Activated CD4-positive, alpha-beta memory T cell treated with anti-CD3 and anti-CD28 coated beads for 36 hours (primary cell): ENCODE results near the gene SAMM50. TPM values are rescaled to one million over a fixed set of nuclear protein-coding genes. Genes with fewer than 3 reads are reported as not detected.
A peak's percentile ranks its signal among the peaks of the same experiment; 100 is the strongest.

ENCODE experiments used
- CTCF ChIA-PET: fragments of 350-600 bp; sonication (Branson Sonifier 250); formaldehyde crosslinking; loops from one replicate; lab custom pipeline; 2021; ENCODE audit warnings: antibody characterized with exemption, inconsistent platforms; lab: Charles Lee
- POLR2A ChIA-PET: fragments of 350-600 bp; sonication (Branson Sonifier 250); formaldehyde crosslinking; loops from one replicate; lab custom pipeline; 2021; ENCODE audit warnings: antibody characterized with exemption; lab: Charles Lee
- DNase-seq: peaks from one replicate; pipeline ENCODE4 v3.0.0-alpha.2; 2020
- H3K27ac Mint-ChIP-seq: one replicate; pipeline ENCODE4 v1.8.0; 2021; ENCODE audit warnings: mixed read lengths
- H3K27me3 Mint-ChIP-seq: one replicate; pipeline ENCODE4 v1.8.0; 2021; ENCODE audit warnings: mixed read lengths
- H3K36me3 Mint-ChIP-seq: one replicate; pipeline ENCODE4 v1.8.0; 2021; ENCODE audit warnings: mixed read lengths
- H3K4me1 Mint-ChIP-seq: one replicate; pipeline ENCODE4 v1.8.0; 2021; ENCODE audit warnings: low read depth, mixed read lengths
- H3K4me3 Mint-ChIP-seq: one replicate; pipeline ENCODE4 v1.8.0; 2021; ENCODE audit warnings: mild to moderate bottlenecking, mixed read lengths
- H3K9me3 Mint-ChIP-seq: one replicate; pipeline ENCODE4 v1.8.0; 2021; ENCODE audit warnings: mixed read lengths
- intact Hi-C: fragments of 100-400 bp; cut with micrococcal nuclease; formaldehyde crosslinking; loops from one replicate; pipeline ENCODE4 v1.15.1; 2023
- total RNA-seq, 2 experiments: library from RNA; stranded (reverse); gene quantifications; one replicate each; pipeline ENCODE4 v1.2.3, GENCODE V29; 2021

Gene SAMM50
- total RNA-seq, 2 experiments from 2014 or later, result 41.9 to 42.9 TPM

- Mint-ChIP-seq H3K4me1 (peaks cover 21% of the 10 kb centered on the region), H3K9me3 (no peaks in the 10 kb centered on the region), H3K36me3 (peaks cover 27% of the 10 kb centered on the region), H3K4me3 (peak overlapping the region; percentile 89), H3K27ac (peak overlapping the region; percentile 91), H3K27me3 (no peaks in the 10 kb centered on the region)
- ChIA-PET POLR2A (interaction anchor here (0.5 to 1.1 kb wide), 2 partner anchors 27 to 30 kb away, joined by 3 read pairs; no protein-coding TSS in a partner anchor), CTCF (interaction anchor here (0.6 to 5.1 kb wide), 5 partner anchors 31 to 665 kb away, joined by 3 to 182 read pairs (median 3); no protein-coding TSS in a partner anchor)
- intact Hi-C loops, result loop anchor here (2.0 kb wide), 1 partner anchor 30 kb away; no protein-coding TSS in a partner anchor
- DNase-seq, result peak; percentile 83
These were observed 41.1 kb downstream of the SAMM50 start for GRCh38 chr22:43996170-43996980.

GRCh38 chr22:43996981-43997265 is 41.7 kb downstream of the SAMM50 start:
- intact Hi-C loops, result loop anchor here (2.0 kb wide), 1 partner anchor 30 kb away; no protein-coding TSS in a partner anchor
- Mint-ChIP-seq H3K4me1 (peaks cover 21% of the 10 kb centered on the region), H3K9me3 (no peaks in the 10 kb centered on the region), H3K4me3 (peak overlapping the region; percentile 89), H3K36me3 (peaks cover 24% of the 10 kb centered on the region), H3K27me3 (no peaks in the 10 kb centered on the region), H3K27ac (no peak overlapping the region)
- ChIA-PET CTCF (interaction anchor here (0.9 to 5.1 kb wide), 2 partner anchors 30 to 88 kb away, joined by 3 to 182 read pairs; no protein-coding TSS in a partner anchor), POLR2A (interaction anchor here (0.5 kb wide), 1 partner anchor 29 kb away, joined by 3 read pairs; no protein-coding TSS in a partner anchor)
- DNase-seq, result no peak

- CTCF ChIA-PET, result interaction anchor here (1.8 kb wide), 1 partner anchor 87 kb away, joined by 7 read pairs; no protein-coding TSS in a partner anchor
- POLR2A ChIA-PET, result interaction anchor here (0.6 kb wide), 1 partner anchor 120 kb away, joined by 3 read pairs; no protein-coding TSS in a partner anchor
- Mint-ChIP-seq H3K27ac (no peak overlapping the region), H3K36me3 (peaks cover 21% of the 10 kb centered on the region), H3K4me3 (no peak overlapping the region), H3K4me1 (peaks cover 21% of the 10 kb centered on the region), H3K27me3 (no peaks in the 10 kb centered on the region), H3K9me3 (no peaks in the 10 kb centered on the region)
- intact Hi-C loops, result no loop called here
- no peak for DNase-seq
These were observed 43.5 kb downstream of the SAMM50 start for GRCh38 chr22:43998679-43999264.

DNA sequence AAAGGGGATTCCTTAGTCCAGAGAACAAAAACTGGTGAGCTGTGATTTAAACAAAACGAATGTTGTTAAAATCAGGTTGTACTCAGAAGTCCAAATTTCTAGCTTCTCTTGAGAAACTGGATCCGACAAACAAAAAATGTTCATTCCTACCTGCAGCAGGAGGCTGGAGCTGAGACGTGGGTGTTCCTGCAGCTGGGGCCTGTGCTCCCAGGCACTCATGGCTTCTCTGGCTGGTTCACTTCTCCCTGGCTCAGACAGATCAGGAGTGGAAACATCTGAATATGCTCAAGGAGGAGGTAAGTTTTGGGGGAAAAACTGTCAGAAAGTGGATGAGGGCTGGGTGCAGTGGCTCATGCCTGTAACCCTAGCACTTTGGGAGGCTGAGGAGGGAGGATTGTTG is 44.1 kb downstream of the SAMM50 start:
- no peaks in the 10 kb centered on the region for H3K27me3 Mint-ChIP-seq
- intact Hi-C loops, result no loop called here
- peaks cover 20% of the 10 kb centered on the region for H3K4me1 Mint-ChIP-seq
- no peak overlapping the region for H3K4me3 Mint-ChIP-seq
- H3K9me3 Mint-ChIP-seq, result no peaks in the 10 kb centered on the region
- DNase-seq, result no peak
- ChIA-PET CTCF (interaction anchor here (1.8 kb wide), 1 partner anchor 87 kb away, joined by 7 read pairs; no protein-coding TSS in a partner anchor), POLR2A (no interaction called here)
- no peak overlapping the region for H3K27ac Mint-ChIP-seq
- H3K36me3 Mint-ChIP-seq, result peaks cover 21% of the 10 kb centered on the region

DNA sequence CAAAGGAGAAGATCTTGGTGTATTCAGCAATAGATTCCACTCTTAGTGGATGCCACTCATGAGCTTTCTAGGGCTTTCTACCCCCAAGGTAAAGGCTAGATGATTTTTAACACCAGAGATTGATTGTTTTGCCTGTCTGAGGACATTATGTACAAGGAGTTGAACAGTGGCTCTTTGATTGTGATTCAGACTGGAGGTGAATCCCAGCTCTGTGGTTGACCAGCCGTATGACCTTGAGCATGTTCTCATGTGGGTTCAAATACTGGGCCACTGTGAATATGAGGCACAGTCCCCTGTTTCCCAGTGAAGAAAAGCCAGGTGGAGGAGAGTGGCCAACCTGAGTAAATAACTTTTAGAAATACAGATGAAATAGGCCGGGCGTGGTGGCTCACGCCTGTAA is 44.9 kb downstream of the SAMM50 start:
- Mint-ChIP-seq H3K27ac (no peak overlapping the region), H3K4me3 (no peak overlapping the region)

DNA sequence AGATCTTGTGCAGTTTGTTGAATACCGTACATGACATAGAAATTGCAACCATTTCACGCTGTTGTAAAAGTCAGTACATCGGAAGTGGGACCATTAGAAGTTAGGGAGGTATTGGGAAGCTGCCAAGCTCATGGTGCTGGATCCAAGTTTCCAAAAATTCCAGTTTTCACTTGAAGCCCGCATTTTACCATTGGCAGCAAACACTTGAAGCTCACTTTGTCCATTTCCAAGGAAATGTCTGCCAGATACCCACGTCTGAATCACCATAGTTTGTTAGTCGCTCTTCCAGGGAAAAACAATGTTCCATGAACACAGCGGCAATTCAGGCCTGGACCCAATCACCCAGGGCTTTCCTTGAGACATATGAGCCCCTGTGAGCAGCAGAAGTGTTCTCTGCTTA is 46.3 kb downstream of the SAMM50 start:
- intact Hi-C loops, result no loop called here
- peaks cover 3% of the 10 kb centered on the region for H3K4me1 Mint-ChIP-seq
- peaks cover 14% of the 10 kb centered on the region for H3K36me3 Mint-ChIP-seq
- CTCF ChIA-PET, result interaction anchor here (1.4 to 3.3 kb wide), 2 partner anchors 9 to 80 kb away, joined by 3 to 17 read pairs; no protein-coding TSS in a partner anchor
- no peak overlapping the region for H3K4me3 Mint-ChIP-seq
- peaks cover 2% of the 10 kb centered on the region for H3K9me3 Mint-ChIP-seq
- no peak overlapping the region for H3K27ac Mint-ChIP-seq
- POLR2A ChIA-PET, result no interaction called here
- H3K27me3 Mint-ChIP-seq, result no peaks in the 10 kb centered on the region
- DNase-seq, result no peak

More for the DNA sequence above, 44.9 kb downstream of the SAMM50 start:
- ChIA-PET CTCF (interaction anchor here (1.8 kb wide), 1 partner anchor 86 kb away, joined by 7 read pairs; no protein-coding TSS in a partner anchor), POLR2A (no interaction called here)
- H3K4me1 Mint-ChIP-seq, result peaks cover 14% of the 10 kb centered on the region
- DNase-seq, result no peak
- intact Hi-C loops, result no loop called here
- H3K27me3 Mint-ChIP-seq, result no peaks in the 10 kb centered on the region
- no peaks in the 10 kb centered on the region for H3K9me3 Mint-ChIP-seq
- H3K36me3 Mint-ChIP-seq, result peaks cover 18% of the 10 kb centered on the region

GRCh38 chr22:44002324-44002723 is 47.1 kb downstream of the SAMM50 start:
- intact Hi-C loops, result no loop called here
- peaks cover 2% of the 10 kb centered on the region for H3K9me3 Mint-ChIP-seq
- H3K4me1 Mint-ChIP-seq, result no peaks in the 10 kb centered on the region
- no peaks in the 10 kb centered on the region for H3K27me3 Mint-ChIP-seq
- peaks cover 14% of the 10 kb centered on the region for H3K36me3 Mint-ChIP-seq
- no peak overlapping the region for H3K27ac Mint-ChIP-seq
- H3K4me3 Mint-ChIP-seq, result no peak overlapping the region
- POLR2A ChIA-PET, result no interaction called here
- no peak for DNase-seq
- CTCF ChIA-PET, result interaction anchor here (1.4 to 3.3 kb wide), 2 partner anchors 9 to 79 kb away, joined by 3 to 17 read pairs; no protein-coding TSS in a partner anchor

DNA sequence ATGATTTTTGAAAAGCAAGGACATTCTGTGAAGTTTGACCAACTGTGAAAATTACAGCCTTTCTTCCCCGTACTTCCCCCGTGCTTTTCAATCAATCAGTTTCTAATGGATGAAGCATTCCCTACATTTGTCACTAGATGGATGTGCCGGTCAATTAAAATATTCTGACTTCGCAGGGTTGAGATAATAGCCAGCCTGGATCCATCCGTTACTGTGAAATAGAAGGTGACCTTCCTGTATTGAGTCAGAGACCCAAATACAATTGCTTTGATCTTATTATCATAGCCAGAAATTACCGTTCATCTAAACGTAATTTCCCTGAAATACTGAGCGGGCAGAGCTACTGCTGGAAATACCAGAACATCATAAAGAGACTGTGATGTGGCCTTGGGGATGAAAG is 47.8 kb downstream of the SAMM50 start:
- Mint-ChIP-seq H3K27ac (no peak overlapping the region), H3K9me3 (peaks cover 2% of the 10 kb centered on the region), H3K4me3 (no peak overlapping the region), H3K4me1 (no peaks in the 10 kb centered on the region), H3K36me3 (peaks cover 13% of the 10 kb centered on the region), H3K27me3 (no peaks in the 10 kb centered on the region)
- intact Hi-C loops, result no loop called here
- ChIA-PET CTCF (interaction anchor here (3.3 kb wide), 1 partner anchor 10 kb away, joined by 17 read pairs; no protein-coding TSS in a partner anchor), POLR2A (no interaction called here)
- no peak for DNase-seq

DNA sequence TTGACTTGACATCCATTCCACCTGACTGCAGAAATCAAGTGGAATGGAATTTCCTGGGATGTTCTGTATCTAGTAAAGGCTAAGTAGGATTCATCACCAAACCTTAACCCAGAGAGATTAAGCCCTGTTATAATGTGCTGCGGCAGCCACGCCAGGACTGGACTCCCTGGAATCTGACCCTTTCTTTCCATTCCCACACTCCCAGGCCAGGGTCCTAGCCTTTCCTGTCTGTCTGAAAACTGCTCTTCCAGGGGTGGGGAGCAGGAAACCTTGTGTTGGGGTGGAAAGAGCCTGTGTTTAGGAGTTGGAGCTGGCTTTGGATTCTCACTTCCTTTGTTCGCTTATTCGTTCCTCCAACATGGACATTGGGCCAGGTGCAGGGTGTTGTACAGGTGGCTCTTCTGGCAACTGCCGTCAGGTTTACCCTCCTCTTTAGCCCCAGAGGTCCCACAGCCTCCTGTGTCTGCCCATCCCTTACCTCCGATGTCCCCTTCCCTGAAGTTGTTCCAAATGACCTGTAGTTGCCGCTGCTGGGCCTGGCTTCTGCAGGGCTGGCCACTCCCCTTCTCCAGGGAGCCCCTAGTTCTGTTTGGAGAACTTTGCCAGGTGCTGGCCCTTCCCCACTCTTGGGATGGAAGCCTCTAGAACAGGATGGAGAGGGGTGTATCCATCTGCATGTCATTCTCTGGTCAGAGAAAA is 48.3 kb downstream of the SAMM50 start:
- intact Hi-C loops, result no loop called here
- Mint-ChIP-seq H3K36me3 (peaks cover 9% of the 10 kb centered on the region), H3K9me3 (peaks cover 2% of the 10 kb centered on the region), H3K4me3 (no peak overlapping the region), H3K27ac (no peak overlapping the region), H3K27me3 (no peaks in the 10 kb centered on the region), H3K4me1 (no peaks in the 10 kb centered on the region)
- ChIA-PET POLR2A (no interaction called here), CTCF (interaction anchor here (3.3 kb wide), 1 partner anchor 11 kb away, joined by 17 read pairs; no protein-coding TSS in a partner anchor)
- no peak for DNase-seq

- Mint-ChIP-seq H3K4me3 (no peak overlapping the region), H3K9me3 (peaks cover 2% of the 10 kb centered on the region), H3K27me3 (no peaks in the 10 kb centered on the region), H3K27ac (no peak overlapping the region), H3K36me3 (peaks cover 3% of the 10 kb centered on the region), H3K4me1 (no peaks in the 10 kb centered on the region)
- DNase-seq, result no peak
- POLR2A ChIA-PET, result no interaction called here
- CTCF ChIA-PET, result interaction anchor here (3.3 kb wide), 1 partner anchor 11 kb away, joined by 17 read pairs; no protein-coding TSS in a partner anchor
- intact Hi-C loops, result no loop called here
These were observed 48.8 kb downstream of the SAMM50 start for GRCh38 chr22:44004104-44004460.

GRCh38 chr22:44005524-44005923 is 50.3 kb downstream of the SAMM50 start:
- Mint-ChIP-seq H3K4me3 (no peak overlapping the region), H3K27ac (no peak overlapping the region), H3K27me3 (no peaks in the 10 kb centered on the region), H3K36me3 (peaks cover 2% of the 10 kb centered on the region), H3K4me1 (no peaks in the 10 kb centered on the region), H3K9me3 (peaks cover 2% of the 10 kb centered on the region)
- intact Hi-C loops, result no loop called here
- no peak for DNase-seq
- CTCF ChIA-PET, result interaction anchor here (1.2 to 1.3 kb wide), 2 partner anchors 11 to 12 kb away, joined by 3 read pairs; no protein-coding TSS in a partner anchor
- POLR2A ChIA-PET, result no interaction called here
